ENCODE measurements around the gene SIAH1.

DNA sequence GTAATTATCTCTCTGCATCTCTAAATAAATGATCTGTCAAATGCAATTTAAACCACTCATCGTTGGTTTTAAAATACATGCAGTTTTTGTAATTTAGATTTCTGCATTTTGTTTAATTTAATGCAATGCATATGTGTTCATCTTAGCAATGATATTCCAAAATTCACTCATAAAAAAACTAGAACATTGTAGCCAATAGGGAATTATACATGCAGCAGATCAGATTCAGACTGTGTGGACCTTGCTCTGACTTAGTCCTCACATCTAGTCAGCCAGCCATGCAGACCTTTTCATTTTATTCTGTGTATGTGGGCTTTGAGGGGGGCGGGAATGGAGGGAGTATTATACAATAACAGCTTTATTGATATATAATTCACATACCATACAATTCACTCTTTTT is 37.3 kb upstream of the SIAH1 start:
- TF ChIP-seq POLR2A (IDR thresholded peaks at IDR 0.05; ENCODE audit: low read length) (no peak), GATA1 (IDR thresholded peaks at IDR 0.05; ENCODE audit: low read depth, low read length) (no peak)

All from erythroblast (primary cell).